Stimulated activated CD4-positive, alpha-beta T cell treated with anti-CD3 and anti-CD28 coated beads, Interleukin-12 subunit alpha, Interleukin-12 subunit beta, amount 100 ng/mL, for 24 hours (primary cell): ENCODE data around the gene PRKAG2.

Source experiments
- DNase-seq, 2 experiments: peaks; one replicate each; pipeline ENCODE4 v3.0.0-alpha.2; 2020; ENCODE audit warnings: low read depth in 2 of 2

Gene PRKAG2

GRCh38 chr7:151623766-151624165, 253.1 kb downstream of the PRKAG2 start:
- no peak for DNase-seq

GRCh38 chr7:151621961-151622360, 255.0 kb downstream of the PRKAG2 start:
- no peak for DNase-seq

- no peak for DNase-seq
Measured at GRCh38 chr7:151616443-151617213, 260.3 kb downstream of the PRKAG2 start.

GRCh38 chr7:151615784-151616183, 261.1 kb downstream of the PRKAG2 start:
- no peak for DNase-seq

GRCh38 chr7:151615058-151615457, 261.9 kb downstream of the PRKAG2 start:
- no peak for DNase-seq

- DNase-seq, result no peak
Measured at GRCh38 chr7:151614019-151614418, 262.9 kb downstream of the PRKAG2 start.

GRCh38 chr7:151611878-151612277, 265.0 kb downstream of the PRKAG2 start:
- DNase-seq, result no peak

GRCh38 chr7:151611041-151611440, 265.9 kb downstream of the PRKAG2 start:
- DNase-seq, result no peak

GRCh38 chr7:151608031-151608551, 268.8 kb downstream of the PRKAG2 start:
- DNase-seq, result no peak

- DNase-seq, result no peak
Measured at GRCh38 chr7:151607464-151607867, 269.4 kb downstream of the PRKAG2 start.

- DNase-seq, result no peak
Measured at GRCh38 chr7:151603951-151604350, 273.0 kb downstream of the PRKAG2 start.

- no peak for DNase-seq
Measured at GRCh38 chr7:151601521-151602305, 275.2 kb downstream of the PRKAG2 start.

- DNase-seq, result no peak
Measured at GRCh38 chr7:151600331-151600730, 276.6 kb downstream of the PRKAG2 start.

- no peak for DNase-seq
Measured at GRCh38 chr7:151599401-151600227, 277.3 kb downstream of the PRKAG2 start.

- DNase-seq, result no peak
Measured at GRCh38 chr7:151597541-151598444, 279.1 kb downstream of the PRKAG2 start.

GRCh38 chr7:151595702-151596350, 281.1 kb downstream of the PRKAG2 start:
- DNase-seq, result no peak

GRCh38 chr7:151592868-151593486, 283.9 kb downstream of the PRKAG2 start:
- no peak for DNase-seq

GRCh38 chr7:151592330-151592729, 284.6 kb downstream of the PRKAG2 start:
- no peak for DNase-seq

GRCh38 chr7:151591866-151592265, 285.0 kb downstream of the PRKAG2 start:
- DNase-seq, result no peak
